MCF 10A (cell line): ENCODE data around the gene FAM171A1. TPM values are rescaled to one million over a fixed set of nuclear protein-coding genes. Genes with fewer than 3 reads are reported as not detected.

Experiments used
- BruUV-seq: library from RNA; stranded (reverse); fragments of 400-500 nt; replicated peaks from 2 replicates; lab custom pipeline; 2021; lab: Mats Ljungman, UMichigan
- CTCF ChIA-PET: fragments of 300-600 bp; sonication (Branson Sonifier 250); formaldehyde crosslinking; extraction: SDS; loops from one replicate; lab custom pipeline; 2021; ENCODE audit warnings: antibody characterized with exemption, inconsistent platforms; lab: Yijun Ruan, JAX
- POLR2A ChIA-PET: fragments of 300-600, 350-650 bp; sonication (Branson Sonifier 250); formaldehyde crosslinking; extraction: SDS; loops from one replicate; lab custom pipeline; 2020; ENCODE audit warnings: antibody characterized with exemption, inconsistent platforms; lab: Yijun Ruan, JAX
- DNase-seq: peaks from one replicate; pipeline ENCODE4 v3.0.0-alpha.2; 2018; ENCODE audit not compliant: unreplicated experiment
- H3K27ac Mint-ChIP-seq: one replicate; pipeline ENCODE4 v1.8.0; 2022; ENCODE audit warnings: mild to moderate bottlenecking, low read depth, mixed read lengths; ENCODE audit not compliant: unreplicated experiment
- H3K27me3 Mint-ChIP-seq: one replicate; pipeline ENCODE4 v1.8.0; 2022; ENCODE audit warnings: mixed read lengths; ENCODE audit not compliant: insufficient read depth, unreplicated experiment
- H3K36me3 Mint-ChIP-seq: one replicate; pipeline ENCODE4 v1.8.0; 2022; ENCODE audit warnings: mild to moderate bottlenecking, moderate library complexity, mixed read lengths; ENCODE audit not compliant: insufficient read depth, unreplicated experiment
- H3K4me1 Mint-ChIP-seq: one replicate; pipeline ENCODE4 v1.8.0; 2022; ENCODE audit warnings: mixed read lengths; ENCODE audit not compliant: insufficient read depth, unreplicated experiment
- H3K4me3 Mint-ChIP-seq: one replicate; pipeline ENCODE4 v1.8.0; 2022; ENCODE audit warnings: mild to moderate bottlenecking, moderate library complexity, mixed read lengths; ENCODE audit not compliant: unreplicated experiment
- H3K9me3 Mint-ChIP-seq: one replicate; pipeline ENCODE4 v1.8.0; 2022; ENCODE audit warnings: mixed read lengths; ENCODE audit not compliant: unreplicated experiment
- CTCF ChIP-seq: fragments of 200-600 bp; IDR thresholded peaks from one replicate; pipeline ENCODE4 v1.8.0; 2022; ENCODE audit warnings: antibody characterized with exemption, mild to moderate bottlenecking; ENCODE audit not compliant: unreplicated experiment
- intact Hi-C: fragments of 100-400 bp; cut with micrococcal nuclease; formaldehyde crosslinking; loops from 2 replicates; pipeline ENCODE4 v1.14.1; 2022
- total RNA-seq: library from RNA; stranded (reverse); gene quantifications from 2 replicates; pipeline ENCODE4 v1.2.3, GENCODE V29; 2022

Gene FAM171A1
- total RNA-seq, 1 experiment from 2014 or later, result 9.3 TPM

GRCh38 chr10:15346440-15347141, 24.5 kb downstream of the FAM171A1 start:
- Mint-ChIP-seq H3K4me1 (peaks cover 8% of the 10 kb centered on the region), H3K4me3 (no peak overlapping the region), H3K27ac (no peak overlapping the region), H3K27me3 (no peaks in the 10 kb centered on the region), H3K9me3 (no peaks in the 10 kb centered on the region), H3K36me3 (no peaks in the 10 kb centered on the region)
- CTCF ChIA-PET, result interaction anchor here (0.6 to 0.8 kb wide), 2 partner anchors 125 to 374 kb away, joined by 3 to 4 read pairs; no protein-coding TSS in a partner anchor
- TF ChIP-seq CTCF, result no peak
- DNase-seq, result no peak
- intact Hi-C loops, result no loop called here
- POLR2A ChIA-PET, result no interaction called here
- BruUV-seq, result no TSS peak

GRCh38 chr10:15345450-15345849, 25.6 kb downstream of the FAM171A1 start:
- Mint-ChIP-seq H3K9me3 (no peaks in the 10 kb centered on the region), H3K27ac (peak overlapping the region; percentile 72), H3K36me3 (no peaks in the 10 kb centered on the region), H3K4me1 (peaks cover 8% of the 10 kb centered on the region), H3K27me3 (no peaks in the 10 kb centered on the region), H3K4me3 (no peak overlapping the region)
- ChIA-PET POLR2A (no interaction called here), CTCF (interaction anchor here (1.2 kb wide), 1 partner anchor 74 kb away, joined by 3 read pairs; no protein-coding TSS in a partner anchor)
- intact Hi-C loops, result no loop called here
- TF ChIP-seq CTCF, result no peak
- DNase-seq, result no peak
- no TSS peak for BruUV-seq

- DNase-seq, result peak; percentile 52
- Mint-ChIP-seq H3K4me3 (peak overlapping the region; percentile 6), H3K36me3 (no peaks in the 10 kb centered on the region), H3K4me1 (peaks cover 8% of the 10 kb centered on the region), H3K27me3 (no peaks in the 10 kb centered on the region), H3K9me3 (no peaks in the 10 kb centered on the region), H3K27ac (peak overlapping the region; percentile 72)
- BruUV-seq, result no TSS peak
- no peak for TF ChIP-seq CTCF
- POLR2A ChIA-PET, result interaction anchor here (0.6 to 1.1 kb wide), 2 partner anchors 10 to 20 kb away, joined by 3 read pairs; no protein-coding TSS in a partner anchor
- CTCF ChIA-PET, result interaction anchor here (1.2 kb wide), 1 partner anchor 75 kb away, joined by 3 read pairs; no protein-coding TSS in a partner anchor
- intact Hi-C loops, result no loop called here
Measured at GRCh38 chr10:15344876-15345285, 26.2 kb downstream of the FAM171A1 start.

GRCh38 chr10:15344256-15344875, 26.7 kb downstream of the FAM171A1 start:
- H3K27ac Mint-ChIP-seq, result peak overlapping the region; percentile 72
- BruUV-seq, result no TSS peak
- H3K4me3 Mint-ChIP-seq, result peak overlapping the region; percentile 6
- H3K4me1 Mint-ChIP-seq, result peaks cover 8% of the 10 kb centered on the region
- intact Hi-C loops, result no loop called here
- no peak for DNase-seq
- H3K9me3 Mint-ChIP-seq, result no peaks in the 10 kb centered on the region
- H3K36me3 Mint-ChIP-seq, result no peaks in the 10 kb centered on the region
- POLR2A ChIA-PET, result interaction anchor here (0.6 to 1.1 kb wide), 2 partner anchors 11 to 20 kb away, joined by 3 read pairs; no protein-coding TSS in a partner anchor
- CTCF ChIA-PET, result interaction anchor here (1.2 kb wide), 1 partner anchor 75 kb away, joined by 3 read pairs; no protein-coding TSS in a partner anchor
- no peak for TF ChIP-seq CTCF
- H3K27me3 Mint-ChIP-seq, result no peaks in the 10 kb centered on the region
